Measurements from ENCODE around the gene DDX46. TPM values are rescaled to one million over a fixed set of nuclear protein-coding genes. Genes with fewer than 3 reads are reported as not detected.

The DDX46 gene
- total RNA-seq, 1 experiment from 2014 or later: 128 TPM

- no peak for TF ChIP-seq EZH2 (IDR thresholded peaks at IDR 0.05; ENCODE audit: borderline replicate concordance, low read depth, low read length, poor library complexity, severe bottlenecking)
- TF ChIP-seq CTCF (conservative IDR thresholded peaks at IDR 0.05; ENCODE audit: low read depth, low read length): no peak
- DNase-seq (ENCODE audit: low spot score): no peak
- H3K27me3 ChIP-seq (replicated peaks; ENCODE audit: insufficient read depth, low read depth, low read length, poor library complexity): no peaks in the 10 kb centered on the region
- no TSS peak for BruUV-seq (replicated peaks)
- POLR2A ChIA-PET (ENCODE audit: low non-redundant PET): no interaction called here
- H3K36me3 ChIP-seq (ENCODE audit: insufficient read depth, low read length, poor library complexity, severe bottlenecking): peaks cover 88% of the 10 kb centered on the region
- no peak overlapping the region for H3K27ac ChIP-seq (ENCODE audit: low read depth, low read length, poor library complexity, severe bottlenecking)
- CTCF ChIA-PET: no interaction called here
- H3K4me3 ChIP-seq (ENCODE audit: low read depth, low read length, poor library complexity, severe bottlenecking): no peak overlapping the region
- no peaks in the 10 kb centered on the region for H3K9me3 ChIP-seq (ENCODE audit: low read depth, low read length, poor library complexity, severe bottlenecking)
- H3K4me1 ChIP-seq (ENCODE audit: insufficient read depth, low read length, poor library complexity, severe bottlenecking): no peaks in the 10 kb centered on the region
- intact Hi-C loops (cut with micrococcal nuclease; ENCODE audit: unreplicated experiment): loop anchor here (2.0 kb wide), 1 partner anchor 120 kb away; the partner anchor contains the start of gene PCBD2
These were observed 26.5 kb downstream of the DDX46 start for GRCh38 chr5:134784946-134785620.

GRCh38 chr5:134787692-134788091, 29.1 kb downstream of the DDX46 start:
- H3K4me3 ChIP-seq (ENCODE audit: low read depth, low read length, poor library complexity, severe bottlenecking): no peak overlapping the region
- H3K27ac ChIP-seq (ENCODE audit: low read depth, low read length, poor library complexity, severe bottlenecking): no peak overlapping the region
- H3K4me1 ChIP-seq (ENCODE audit: insufficient read depth, low read length, poor library complexity, severe bottlenecking): no peaks in the 10 kb centered on the region
- no peaks in the 10 kb centered on the region for H3K27me3 ChIP-seq (replicated peaks; ENCODE audit: insufficient read depth, low read depth, low read length, poor library complexity)
- no peak for TF ChIP-seq EZH2 (IDR thresholded peaks at IDR 0.05; ENCODE audit: borderline replicate concordance, low read depth, low read length, poor library complexity, severe bottlenecking)
- no peak for TF ChIP-seq CTCF (conservative IDR thresholded peaks at IDR 0.05; ENCODE audit: low read depth, low read length)
- peaks cover 88% of the 10 kb centered on the region for H3K36me3 ChIP-seq (ENCODE audit: insufficient read depth, low read length, poor library complexity, severe bottlenecking)
- ChIA-PET CTCF (no interaction called here), POLR2A (ENCODE audit: low non-redundant PET) (no interaction called here)
- BruUV-seq (replicated peaks): no TSS peak
- no peaks in the 10 kb centered on the region for H3K9me3 ChIP-seq (ENCODE audit: low read depth, low read length, poor library complexity, severe bottlenecking)
- intact Hi-C loops (cut with micrococcal nuclease; ENCODE audit: unreplicated experiment): no loop called here
- no peak for DNase-seq (ENCODE audit: low spot score)

GRCh38 chr5:134791580-134791979, 33.0 kb downstream of the DDX46 start:
- no peaks in the 10 kb centered on the region for H3K27me3 ChIP-seq (replicated peaks; ENCODE audit: insufficient read depth, low read depth, low read length, poor library complexity)
- POLR2A ChIA-PET (ENCODE audit: low non-redundant PET): no interaction called here
- H3K4me1 ChIP-seq (ENCODE audit: insufficient read depth, low read length, poor library complexity, severe bottlenecking): no peaks in the 10 kb centered on the region
- DNase-seq (ENCODE audit: low spot score): no peak
- H3K4me3 ChIP-seq (ENCODE audit: low read depth, low read length, poor library complexity, severe bottlenecking): no peak overlapping the region
- BruUV-seq (replicated peaks): no TSS peak
- intact Hi-C loops (cut with micrococcal nuclease; ENCODE audit: unreplicated experiment): no loop called here
- TF ChIP-seq EZH2 (IDR thresholded peaks at IDR 0.05; ENCODE audit: borderline replicate concordance, low read depth, low read length, poor library complexity, severe bottlenecking): no peak
- CTCF ChIA-PET: no interaction called here
- no peak overlapping the region for H3K27ac ChIP-seq (ENCODE audit: low read depth, low read length, poor library complexity, severe bottlenecking)
- H3K36me3 ChIP-seq (ENCODE audit: insufficient read depth, low read length, poor library complexity, severe bottlenecking): peaks cover 78% of the 10 kb centered on the region
- H3K9me3 ChIP-seq (ENCODE audit: low read depth, low read length, poor library complexity, severe bottlenecking): no peaks in the 10 kb centered on the region

GRCh38 chr5:134792286-134792685, 33.7 kb downstream of the DDX46 start:
- ChIA-PET CTCF (no interaction called here), POLR2A (ENCODE audit: low non-redundant PET) (no interaction called here)
- Histone ChIP-seq H3K27me3 (replicated peaks; ENCODE audit: insufficient read depth, low read depth, low read length, poor library complexity) (no peaks in the 10 kb centered on the region), H3K36me3 (ENCODE audit: insufficient read depth, low read length, poor library complexity, severe bottlenecking) (peaks cover 74% of the 10 kb centered on the region), H3K4me3 (ENCODE audit: low read depth, low read length, poor library complexity, severe bottlenecking) (no peak overlapping the region), H3K4me1 (ENCODE audit: insufficient read depth, low read length, poor library complexity, severe bottlenecking) (no peaks in the 10 kb centered on the region), H3K27ac (ENCODE audit: low read depth, low read length, poor library complexity, severe bottlenecking) (no peak overlapping the region), H3K9me3 (ENCODE audit: low read depth, low read length, poor library complexity, severe bottlenecking) (no peaks in the 10 kb centered on the region)
- no TSS peak for BruUV-seq (replicated peaks)
- DNase-seq (ENCODE audit: low spot score): no peak
- intact Hi-C loops (cut with micrococcal nuclease; ENCODE audit: unreplicated experiment): no loop called here
- no peak for TF ChIP-seq EZH2 (IDR thresholded peaks at IDR 0.05; ENCODE audit: borderline replicate concordance, low read depth, low read length, poor library complexity, severe bottlenecking)
- TF ChIP-seq CTCF (conservative IDR thresholded peaks at IDR 0.05; ENCODE audit: low read depth, low read length): no peak

Data from A673 (cell line).